H1 (cell line): ENCODE measurements around the gene SEMA6A. TPM values are rescaled to one million over a fixed set of nuclear protein-coding genes. Genes with fewer than 3 reads are reported as not detected.

Experiments
- CHD1 ChIP-seq: IDR thresholded peaks from 2 replicates; pipeline ENCODE4 v1.6.1; 2012; ENCODE audit warnings: low read depth, low read length, improper control_type of control experiment
- KDM5A ChIP-seq: fragments of 200-600 bp; IDR thresholded peaks from 2 replicates; pipeline ENCODE4 v1.7.1; 2012; ENCODE audit warnings: mild to moderate bottlenecking, low read length, inconsistent platforms, mixed read lengths
- SAP30 ChIP-seq: fragments of 300-600 bp; sonication (generic); IDR thresholded peaks from 2 replicates; pipeline ENCODE4 v1.7.1; 2012; ENCODE audit warnings: low read length, moderate library complexity, mild to moderate bottlenecking, inconsistent platforms; ENCODE audit not compliant: insufficient read depth, insufficient replicate concordance
- SIN3A ChIP-seq, 2 experiments: IDR thresholded peaks in 1 of 2; conservative IDR thresholded peaks in 1 of 2; 2 replicates each; pipeline ENCODE4 v1.6.1; 2011 to 2012; ENCODE audit warnings: low read length in 2 of 2, improper control_type of control experiment in 1 of 2, low read depth in 1 of 2, mild to moderate bottlenecking in 1 of 2
- SIX5 ChIP-seq: IDR thresholded peaks from 2 replicates; pipeline ENCODE4 v1.6.1; 2011; ENCODE audit warnings: mild to moderate bottlenecking, low read depth, low read length
- polyA plus RNA-seq, 7 experiments: library from polyadenylated mRNA; depleted of rRNA in 3 of 7; stranded (reverse) in 5 of 7; unstranded in 2 of 7; fragments of >200 nt in 5 of 7; fragments of 200-250 nt in 2 of 7; gene quantifications; 1 replicate in 5 of 7; 2 replicates in 1 of 7; 4 replicates in 1 of 7; pipeline versions ENCODE4 v1.2.1 to v1.2.3, GENCODE V29; 2011 to 2013; ENCODE audit warnings: missing spikeins in 2 of 7, mixed read lengths in 2 of 7
- total RNA-seq: library from RNA; stranded (reverse); fragmentation: NEBNext Ultra II Directional; extraction: Animal tissue kit (Norgen Biotek cat#: 25700); gene quantifications from 2 replicates; pipeline ENCODE4 v1.2.1, GENCODE V29; 2021

Gene SEMA6A
- total and polyA plus RNA-seq, 2 of the 8 experiments (the other 6 are each of a cell fraction or from before 2014, with no cell fraction given): 78.3 to 277 TPM

DNA sequence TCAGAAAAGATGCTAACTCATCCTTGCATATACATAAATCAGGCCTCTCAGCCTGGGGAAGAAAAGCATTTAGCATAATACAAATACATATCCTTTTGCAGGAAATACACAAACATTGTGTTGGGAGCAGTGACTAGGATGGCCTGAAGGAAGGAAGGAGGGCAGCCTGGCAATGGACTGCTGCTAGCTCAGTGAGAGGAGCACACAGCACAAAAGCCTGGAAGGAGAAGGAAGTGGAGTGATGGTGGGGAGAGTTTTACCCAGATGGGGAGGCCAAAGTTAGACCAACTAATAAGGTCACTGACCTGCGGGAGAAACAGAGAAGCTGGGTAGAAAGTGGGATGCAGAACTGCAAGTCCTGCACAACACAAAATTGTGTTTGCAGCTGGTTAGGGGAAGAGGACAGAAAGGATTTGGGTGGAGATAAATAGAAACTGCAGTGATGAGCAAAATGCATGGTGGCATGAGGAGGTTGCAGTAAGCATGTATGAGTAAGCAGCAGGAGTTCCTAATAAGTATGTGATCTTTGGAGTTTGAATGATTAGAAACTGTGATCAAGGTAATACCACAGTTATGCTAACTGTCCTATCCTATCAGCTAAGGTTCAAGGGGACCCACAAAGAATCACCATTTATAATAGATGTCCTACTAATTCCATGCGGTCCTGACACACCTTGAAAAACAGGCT is 39.5 kb downstream of the SEMA6A start (continued):
- TF ChIP-seq KDM5A: no peak
- TF ChIP-seq SAP30: no peak
- no peak for TF ChIP-seq SIN3A (conservative IDR thresholded peaks at IDR 0.05 in 1 of 2, IDR thresholded peaks at IDR 0.05 in 1 of 2; ENCODE audit: low read depth in 1 of 2, low read length in 2 of 2)
- no peak for TF ChIP-seq SIX5
- TF ChIP-seq CHD1: no peak
